Endometrial microvascular endothelial cells (primary cell): ENCODE results near the gene CORO7. TPM values are rescaled to one million over a fixed set of nuclear protein-coding genes. Genes with fewer than 3 reads are reported as not detected.

Experiments
- in situ Hi-C: cut with HindIII; loops from 2 replicates; pipeline ENCODE4 v1.10.0; 2017; ENCODE audit warnings: low sequenced_read_pairs, low pct_unique_long_range_greater_than_20kb; ENCODE audit errors: inconsistent ontology term
- total RNA-seq: library from RNA; depleted of rRNA; stranded (reverse); fragments of >200 nt; gene quantifications from one replicate; pipeline ENCODE4 v1.2.3, GENCODE V29; 2015; ENCODE audit errors: inconsistent ontology term

The CORO7 gene
- total RNA-seq, 1 donor from 2014 or later = 28.6 TPM

GRCh38 chr16:4364196-4365013, 52.0 kb downstream of the CORO7 start:
- in situ Hi-C loops = no loop called here

GRCh38 chr16:4362476-4363135, 53.8 kb downstream of the CORO7 start:
- in situ Hi-C loops = no loop called here

DNA sequence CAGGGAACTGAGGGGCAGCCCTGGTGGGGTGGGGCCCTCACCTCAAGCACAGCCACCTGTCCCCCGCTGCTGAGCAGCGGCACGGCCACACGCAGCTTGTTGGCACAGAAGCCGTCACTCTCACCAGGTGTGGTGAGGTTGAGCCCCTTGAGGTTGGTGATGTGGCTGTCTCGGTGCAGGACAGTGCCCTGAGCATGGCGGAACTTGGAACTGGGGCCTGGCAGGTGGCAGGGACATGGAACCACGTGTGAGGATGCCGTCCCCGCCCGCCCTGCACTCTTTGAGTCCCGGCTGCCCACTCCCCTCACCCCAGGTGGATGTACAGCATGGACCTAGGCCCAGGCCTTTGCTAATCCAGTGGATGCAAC, 54.5 kb downstream of the CORO7 start:
- in situ Hi-C loops = no loop called here

DNA sequence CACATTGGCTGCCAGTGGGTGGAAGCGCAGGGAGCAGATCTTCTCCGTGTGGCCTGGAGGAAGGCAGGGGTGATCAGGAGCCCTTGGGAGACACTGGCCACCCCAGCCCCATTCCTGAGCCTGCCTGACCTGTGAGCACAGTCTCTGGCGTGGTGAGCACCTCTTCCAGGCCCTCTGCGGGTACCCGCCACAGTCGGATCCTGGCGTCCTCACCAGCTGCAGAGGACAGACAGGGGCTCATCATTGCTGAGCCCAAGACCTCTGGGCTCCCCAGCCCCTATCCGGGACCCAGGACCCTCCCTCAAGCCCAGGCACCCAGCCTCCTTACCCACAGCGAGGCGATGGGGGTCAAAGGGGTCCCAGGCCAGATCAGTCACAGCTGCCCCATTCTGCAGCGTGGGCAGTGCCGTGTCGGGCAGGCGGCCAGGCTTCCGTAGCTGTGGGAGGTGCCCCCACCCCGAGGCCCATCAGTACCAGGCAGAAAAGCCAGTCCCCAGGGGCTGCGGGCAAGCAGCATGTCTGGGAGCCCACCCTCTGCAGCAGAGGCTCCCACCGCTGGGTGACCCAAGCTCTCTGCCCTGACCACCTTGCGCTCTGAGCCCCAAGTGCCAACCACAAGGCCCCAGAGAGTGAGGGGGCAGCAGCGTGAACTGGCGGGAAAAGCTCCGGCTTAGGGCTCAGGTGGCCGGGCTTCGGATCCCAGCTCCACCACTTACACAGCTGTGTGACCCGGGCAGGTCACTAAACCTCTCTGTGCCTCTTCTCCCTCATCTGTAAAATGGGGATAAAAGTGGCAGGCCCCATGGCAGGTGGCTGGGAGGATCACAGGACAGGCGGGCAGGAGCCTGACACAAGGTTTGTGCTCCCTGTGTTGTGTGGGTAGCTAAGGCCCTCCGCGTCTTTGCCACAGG, 55.1 kb downstream of the CORO7 start:
- in situ Hi-C loops = no loop called here

DNA sequence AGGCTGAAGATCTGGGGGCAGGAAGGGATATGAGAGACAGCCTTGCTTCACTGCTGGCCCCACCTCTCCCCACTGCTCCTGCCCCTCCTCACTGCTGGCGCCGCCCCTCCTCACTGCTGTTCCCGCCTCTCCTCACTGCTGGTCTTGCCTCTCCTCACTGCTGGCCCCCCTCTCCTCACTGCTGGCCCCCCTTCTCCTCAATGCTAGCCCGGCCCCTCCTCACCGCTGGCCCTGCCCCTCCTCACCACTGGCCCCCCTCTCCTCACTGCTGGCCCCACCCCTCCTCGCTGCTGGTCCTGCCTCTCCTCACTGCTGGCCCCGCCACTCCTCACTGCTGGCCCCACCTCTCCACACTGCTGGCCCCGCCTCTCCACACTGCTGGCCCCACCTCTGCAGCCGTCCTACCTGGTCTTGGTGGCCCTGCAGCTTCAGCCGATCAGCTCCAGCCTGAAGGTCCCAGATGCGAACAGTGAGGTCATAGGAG, 55.8 kb downstream of the CORO7 start:
- in situ Hi-C loops = no loop called here

DNA sequence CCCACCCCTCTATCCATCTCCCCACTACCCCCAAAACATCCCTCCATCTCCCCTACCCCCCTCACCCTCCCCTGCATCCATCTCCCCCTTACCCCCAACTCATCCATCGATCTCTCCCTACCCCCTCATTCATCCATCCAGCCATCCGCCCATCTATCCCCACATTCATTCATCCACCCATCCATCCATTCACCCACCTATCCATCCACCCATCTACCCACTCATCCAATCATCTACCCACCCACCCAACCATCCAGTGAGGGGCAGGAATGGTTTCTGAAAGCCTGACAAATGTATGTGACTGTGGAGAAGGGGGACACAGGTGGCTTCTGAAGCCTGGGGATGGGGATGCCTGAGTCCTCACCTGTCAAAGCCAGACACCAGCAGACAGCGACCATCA, 56.5 kb downstream of the CORO7 start:
- in situ Hi-C loops = no loop called here

DNA sequence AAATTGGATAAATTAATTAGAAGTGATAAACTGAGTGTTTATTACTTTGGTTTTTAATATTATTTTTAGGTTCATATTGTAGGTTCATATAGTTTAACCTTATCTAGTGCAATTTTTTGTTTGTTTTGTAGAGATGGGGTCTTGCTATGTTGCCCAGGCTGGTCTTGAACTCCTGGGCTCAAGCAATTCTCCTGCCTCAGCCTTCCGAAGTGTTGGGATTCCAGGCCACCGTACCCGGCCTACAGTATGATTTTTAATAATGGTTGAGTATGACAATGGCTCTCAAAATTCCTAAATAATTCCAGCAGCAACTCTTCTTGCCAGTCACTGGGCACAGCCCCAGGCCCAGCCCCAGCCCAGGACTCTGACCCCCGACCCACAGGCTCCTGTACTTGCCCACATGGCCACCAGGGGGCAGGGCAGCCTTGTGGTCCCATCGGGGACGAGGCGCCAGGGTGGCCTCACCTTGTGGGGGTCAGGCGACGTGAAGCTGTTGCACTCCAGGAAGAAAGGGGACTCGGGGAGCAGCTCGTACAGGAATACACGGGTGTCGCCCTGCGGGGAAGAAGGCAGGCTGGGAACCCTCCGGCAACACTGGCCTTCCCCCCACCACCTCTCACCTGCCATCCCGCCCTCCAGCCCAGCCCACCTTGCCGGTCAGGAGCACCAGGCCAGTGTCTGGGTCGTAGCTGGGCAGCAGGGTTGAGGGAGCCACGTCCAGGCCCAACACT, 57.4 kb downstream of the CORO7 start:
- in situ Hi-C loops = no loop called here

DNA sequence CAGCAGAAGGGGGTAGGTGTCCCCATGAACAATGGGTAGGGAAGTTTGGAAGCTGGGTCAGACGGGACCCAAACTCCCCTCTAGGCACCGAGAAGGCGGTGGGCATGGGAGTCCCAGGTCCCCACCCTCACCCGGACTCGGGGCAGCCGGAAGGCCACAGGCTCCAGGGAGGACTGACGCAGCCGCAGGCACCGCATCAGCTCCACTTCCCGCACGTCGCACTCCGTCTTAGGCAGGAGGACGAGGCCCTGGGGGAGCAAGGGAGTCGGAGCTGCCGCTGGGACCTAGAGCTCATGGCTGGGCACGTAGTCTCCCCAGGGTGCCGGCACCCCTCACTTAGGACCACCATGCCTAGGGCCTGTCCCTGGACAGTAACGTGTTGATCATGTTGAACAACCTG, 58.2 kb downstream of the CORO7 start:
- in situ Hi-C loops = no loop called here

DNA sequence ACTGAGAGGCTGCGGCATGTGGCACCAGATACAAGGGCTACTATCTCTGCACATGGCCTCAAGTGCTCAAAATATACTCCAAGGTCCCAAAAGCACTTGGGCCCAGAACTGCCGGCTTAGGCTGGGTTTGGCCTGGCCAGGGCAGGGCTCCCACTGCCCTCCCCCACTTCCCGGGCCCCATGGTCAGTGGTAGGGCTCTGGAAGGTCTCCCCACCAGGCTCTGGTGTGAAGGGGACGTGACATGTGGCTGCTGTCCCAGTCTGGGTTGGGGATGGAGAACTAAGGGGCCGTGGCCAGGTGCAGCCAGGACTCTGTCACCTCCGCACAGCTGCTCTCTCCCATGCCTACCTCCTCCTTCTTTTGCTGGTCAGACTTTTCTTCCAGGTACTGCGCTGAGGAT, 59.6 kb downstream of the CORO7 start:
- in situ Hi-C loops = no loop called here

GRCh38 chr16:4354512-4355409, 61.6 kb downstream of the CORO7 start:
- in situ Hi-C loops = no loop called here

DNA sequence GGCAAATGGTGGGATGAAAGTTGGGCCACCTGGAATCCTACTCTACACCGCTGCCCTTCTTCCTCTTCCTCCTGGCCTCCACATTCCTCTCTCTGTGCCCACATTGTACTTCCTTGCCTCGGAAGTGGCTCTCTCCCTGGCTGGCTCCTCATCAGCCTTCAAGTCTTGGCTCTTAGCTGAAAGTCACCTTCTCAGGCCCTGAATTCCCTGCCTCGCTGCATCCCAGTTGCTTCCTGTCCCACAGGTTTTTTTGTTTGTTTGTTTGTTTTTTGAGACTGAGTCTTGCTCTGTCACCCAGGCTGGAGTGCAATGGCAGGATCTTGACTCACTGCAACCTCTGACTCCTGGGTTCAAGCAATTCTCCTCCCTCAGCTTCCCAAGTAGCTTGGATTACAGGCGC, 62.7 kb downstream of the CORO7 start:
- in situ Hi-C loops = no loop called here

GRCh38 chr16:4352843-4353242, 63.6 kb downstream of the CORO7 start:
- in situ Hi-C loops = no loop called here

GRCh38 chr16:4351880-4352279, 64.5 kb downstream of the CORO7 start:
- in situ Hi-C loops = no loop called here

- in situ Hi-C loops = no loop called here
These were observed 65.4 kb downstream of the CORO7 start, which contains the start of gene PAM16 for GRCh38 chr16:4350787-4351659. TSS of gene PAM16 (minus strand) at chr16:4351321. CDS start at chr16:4351234, 87 bp downstream.

DNA sequence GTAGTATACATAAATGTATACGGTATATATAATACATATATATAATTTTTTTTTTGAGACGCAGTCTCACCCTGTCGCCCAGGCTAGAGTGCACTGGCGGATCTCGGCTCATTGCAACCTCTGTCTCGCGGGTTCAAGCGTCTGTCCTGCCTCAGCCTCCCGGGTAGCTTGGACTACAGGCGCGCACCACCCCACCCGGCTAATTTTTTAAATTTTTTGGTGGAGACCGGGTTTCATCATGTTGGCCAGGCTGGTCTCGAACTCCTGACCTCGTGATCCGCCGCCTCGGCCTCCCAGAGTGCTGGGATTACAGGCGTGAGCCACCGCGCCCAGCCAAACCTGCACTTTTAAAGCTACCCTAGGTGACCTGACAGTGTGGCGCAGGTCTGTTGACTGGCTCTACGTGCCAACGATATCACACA, 66.0 kb downstream of the CORO7 start:
- in situ Hi-C loops = no loop called here

- in situ Hi-C loops = loop anchor here (10.0 kb wide), 1 partner anchor 55 kb away; no protein-coding TSS in a partner anchor
These were observed 67.1 kb downstream of the CORO7 start for GRCh38 chr16:4349332-4349731.
